Endothelial cell (in vitro differentiated cells): Measurements from ENCODE around the gene CCM2. TPM values are rescaled to one million over a fixed set of nuclear protein-coding genes. Genes with fewer than 3 reads are reported as not detected.

Experiments
- DNase-seq: peaks from one replicate; pipeline ENCODE4 v3.0.0; 2021; ENCODE audit warnings: low spot score
- H3K27ac Mint-ChIP-seq: one replicate; pipeline ENCODE4 v1.8.0; 2021; ENCODE audit warnings: mixed read lengths, inconsistent platforms; ENCODE audit not compliant: unreplicated experiment
- H3K27me3 Mint-ChIP-seq: one replicate; pipeline ENCODE4 v1.8.0; 2021; ENCODE audit warnings: mild to moderate bottlenecking, moderate library complexity, mixed read lengths, inconsistent platforms; ENCODE audit not compliant: unreplicated experiment
- H3K36me3 Mint-ChIP-seq: one replicate; pipeline ENCODE4 v1.8.0; 2021; ENCODE audit warnings: mild to moderate bottlenecking, low read depth, mixed read lengths, inconsistent platforms; ENCODE audit not compliant: unreplicated experiment
- H3K4me1 Mint-ChIP-seq: one replicate; pipeline ENCODE4 v1.8.0; 2021; ENCODE audit warnings: mild to moderate bottlenecking, mixed read lengths, inconsistent platforms; ENCODE audit not compliant: unreplicated experiment
- H3K4me3 Mint-ChIP-seq: one replicate; pipeline ENCODE4 v1.8.0; 2021; ENCODE audit warnings: mild to moderate bottlenecking, mixed read lengths, inconsistent platforms; ENCODE audit not compliant: unreplicated experiment
- H3K9me3 Mint-ChIP-seq: one replicate; pipeline ENCODE4 v1.8.0; 2021; ENCODE audit warnings: mixed read lengths, inconsistent platforms; ENCODE audit not compliant: unreplicated experiment
- CTCF ChIP-seq: fragments of 200-600 bp; sonication (generic); IDR thresholded peaks from one replicate; pipeline ENCODE4 v1.5.0; 2021; ENCODE audit warnings: antibody characterized with exemption; ENCODE audit not compliant: unreplicated experiment
- total RNA-seq: library from RNA; stranded (reverse); fragmentation: NEBNext Ultra II Directional; extraction: Animal tissue kit (Norgen Biotek cat#: 25700); gene quantifications from one replicate; pipeline ENCODE4 v1.2.1, GENCODE V29; 2021; ENCODE audit not compliant: unreplicated experiment

CCM2 gene
- total RNA-seq, 1 donor from 2014 or later, result 59.8 TPM

- Mint-ChIP-seq H3K36me3 (peaks cover 20% of the 10 kb centered on the region), H3K9me3 (no peaks in the 10 kb centered on the region), H3K27ac (no peak overlapping the region), H3K4me3 (peak overlapping the region; percentile 47), H3K4me1 (peaks cover 9% of the 10 kb centered on the region), H3K27me3 (no peaks in the 10 kb centered on the region)
- TF ChIP-seq CTCF, result no peak
- DNase-seq, result no peak
Measured at GRCh38 chr7:45065031-45065995, 65.3 kb downstream of the CCM2 start.

- no peaks in the 10 kb centered on the region for H3K9me3 Mint-ChIP-seq
- DNase-seq, result no peak
- H3K4me1 Mint-ChIP-seq, result peaks cover 3% of the 10 kb centered on the region
- H3K4me3 Mint-ChIP-seq, result no peak overlapping the region
- no peak overlapping the region for H3K27ac Mint-ChIP-seq
- no peaks in the 10 kb centered on the region for H3K27me3 Mint-ChIP-seq
- peaks cover 22% of the 10 kb centered on the region for H3K36me3 Mint-ChIP-seq
- no peak for TF ChIP-seq CTCF
Measured at GRCh38 chr7:45066409-45066808, 66.4 kb downstream of the CCM2 start.

- Mint-ChIP-seq H3K27me3 (no peaks in the 10 kb centered on the region), H3K36me3 (peaks cover 28% of the 10 kb centered on the region), H3K9me3 (no peaks in the 10 kb centered on the region), H3K27ac (no peak overlapping the region), H3K4me3 (no peak overlapping the region), H3K4me1 (no peaks in the 10 kb centered on the region)
- no peak for DNase-seq
- no peak for TF ChIP-seq CTCF
Measured at GRCh38 chr7:45067582-45067981, 67.6 kb downstream of the CCM2 start.

- no peaks in the 10 kb centered on the region for H3K4me1 Mint-ChIP-seq
- H3K36me3 Mint-ChIP-seq, result peaks cover 28% of the 10 kb centered on the region
- H3K27ac Mint-ChIP-seq, result no peak overlapping the region
- no peak for DNase-seq
- no peak for TF ChIP-seq CTCF
- peaks cover 5% of the 10 kb centered on the region for H3K27me3 Mint-ChIP-seq
- no peaks in the 10 kb centered on the region for H3K9me3 Mint-ChIP-seq
- H3K4me3 Mint-ChIP-seq, result no peak overlapping the region
Measured at GRCh38 chr7:45068236-45069023, 68.4 kb downstream of the CCM2 start.
